ENCODE data around the gene SYT15.
A peak's percentile ranks its signal among the peaks of the same experiment; 100 is the strongest.

The SYT15 gene

DNA sequence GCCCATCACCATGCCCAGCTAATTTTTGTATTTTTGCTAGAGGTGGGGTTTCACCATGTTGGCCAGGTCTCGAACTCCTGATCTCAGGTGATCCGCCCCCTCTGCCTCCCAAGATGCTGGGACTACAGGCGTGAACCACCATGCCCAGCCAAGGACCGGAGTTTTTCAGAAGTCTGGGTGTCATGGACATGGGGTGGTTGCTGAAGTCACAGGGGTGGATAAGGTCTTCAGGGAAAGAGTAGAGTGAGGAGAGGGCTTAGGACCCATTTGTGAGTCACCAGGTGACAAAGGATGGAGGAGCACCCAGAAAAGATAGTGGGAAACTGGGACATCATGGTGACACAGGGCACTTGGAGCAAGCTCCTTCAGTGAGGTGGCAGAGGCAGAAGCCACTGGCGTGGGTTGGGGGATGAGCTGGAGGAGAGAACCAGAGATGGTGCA is 19.7 kb upstream of the SYT15 start:
- Histone ChIP-seq H3K4me2 (ENCODE audit: low read depth, low read length) (no peak overlapping the region), H2AFZ (ENCODE audit: low read length) (no peak overlapping the region), H3K27me3 (replicated peaks; ENCODE audit: insufficient read depth, low read length) (peaks cover 16% of the 10 kb centered on the region), H3K4me1 (ENCODE audit: low read length) (no peaks in the 10 kb centered on the region), H3K36me3 (replicated peaks; ENCODE audit: insufficient read depth, low read length) (no peaks in the 10 kb centered on the region), H3K79me2 (ENCODE audit: low read length) (no peaks in the 10 kb centered on the region), H3K4me3 (ENCODE audit: low read length) (no peak overlapping the region), H3F3A (ENCODE audit: insufficient read depth, low read length) (no peaks in the 10 kb centered on the region), H3K9ac (ENCODE audit: low read length) (no peak overlapping the region), H3K9me3 (replicated peaks; ENCODE audit: insufficient read depth, low read length) (no peaks in the 10 kb centered on the region), H4K20me1 (ENCODE audit: insufficient read depth, low read length) (no peaks in the 10 kb centered on the region), H3K9me2 (replicated peaks; ENCODE audit: insufficient read depth, low read length) (no peaks in the 10 kb centered on the region), H3K27ac (ENCODE audit: low read length) (no peak overlapping the region)
- DNase-seq = peak; percentile 4
- TF ChIP-seq, protein P1, sequence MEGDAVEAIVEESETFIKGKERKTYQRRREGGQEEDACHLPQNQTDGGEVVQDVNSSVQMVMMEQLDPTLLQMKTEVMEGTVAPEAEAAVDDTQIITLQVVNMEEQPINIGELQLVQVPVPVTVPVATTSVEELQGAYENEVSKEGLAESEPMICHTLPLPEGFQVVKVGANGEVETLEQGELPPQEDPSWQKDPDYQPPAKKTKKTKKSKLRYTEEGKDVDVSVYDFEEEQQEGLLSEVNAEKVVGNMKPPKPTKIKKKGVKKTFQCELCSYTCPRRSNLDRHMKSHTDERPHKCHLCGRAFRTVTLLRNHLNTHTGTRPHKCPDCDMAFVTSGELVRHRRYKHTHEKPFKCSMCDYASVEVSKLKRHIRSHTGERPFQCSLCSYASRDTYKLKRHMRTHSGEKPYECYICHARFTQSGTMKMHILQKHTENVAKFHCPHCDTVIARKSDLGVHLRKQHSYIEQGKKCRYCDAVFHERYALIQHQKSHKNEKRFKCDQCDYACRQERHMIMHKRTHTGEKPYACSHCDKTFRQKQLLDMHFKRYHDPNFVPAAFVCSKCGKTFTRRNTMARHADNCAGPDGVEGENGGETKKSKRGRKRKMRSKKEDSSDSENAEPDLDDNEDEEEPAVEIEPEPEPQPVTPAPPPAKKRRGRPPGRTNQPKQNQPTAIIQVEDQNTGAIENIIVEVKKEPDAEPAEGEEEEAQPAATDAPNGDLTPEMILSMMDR (IDR thresholded peaks at IDR 0.05; ENCODE audit: low read length) = no peak
- TF ChIP-seq EZH2phosphoT487 (IDR thresholded peaks at IDR 0.05; ENCODE audit: low read length) = no peak

DNA sequence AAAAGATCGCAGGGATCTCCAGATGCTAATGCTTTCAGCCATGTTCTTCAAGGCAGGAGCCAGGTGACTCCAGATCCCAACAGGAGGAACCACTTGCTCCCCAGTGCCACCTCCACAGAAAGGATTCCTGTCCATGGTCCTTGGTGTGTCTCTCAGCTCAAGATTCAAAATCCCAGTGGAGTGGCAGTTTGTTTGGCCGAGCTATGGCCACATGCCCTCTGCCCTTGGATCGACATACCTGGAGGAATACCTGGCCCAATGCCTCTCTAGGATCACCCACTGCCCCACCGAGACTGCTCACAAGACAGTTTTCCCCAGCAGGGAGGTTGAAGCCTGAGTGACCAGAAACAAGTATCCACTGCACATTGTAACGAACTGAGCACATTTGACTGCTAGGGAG is 18.5 kb upstream of the SYT15 start:
- H3K27me3 ChIP-seq (replicated peaks; ENCODE audit: insufficient read depth, low read length) = peaks cover 16% of the 10 kb centered on the region
- no peaks in the 10 kb centered on the region for H3K79me2 ChIP-seq (ENCODE audit: low read length)
- no peak overlapping the region for H3K4me3 ChIP-seq (ENCODE audit: low read length)
- H3F3A ChIP-seq (ENCODE audit: insufficient read depth, low read length) = no peaks in the 10 kb centered on the region
- peak; percentile 5 for DNase-seq
- TF ChIP-seq EZH2phosphoT487 (IDR thresholded peaks at IDR 0.05; ENCODE audit: low read length) (no peak), EZH2 (optimal IDR thresholded peaks at IDR 0.05; ENCODE audit: low read depth, low read length) (no peak)
- TF ChIP-seq, protein P1 (IDR thresholded peaks at IDR 0.05; ENCODE audit: low read length) = no peak
- no peaks in the 10 kb centered on the region for H3K9me3 ChIP-seq (replicated peaks; ENCODE audit: insufficient read depth, low read length)
- no peaks in the 10 kb centered on the region for H3K36me3 ChIP-seq (replicated peaks; ENCODE audit: insufficient read depth, low read length)
- no peak overlapping the region for H3K4me2 ChIP-seq (ENCODE audit: low read depth, low read length)
- H2AFZ ChIP-seq (ENCODE audit: low read length) = no peak overlapping the region
- H3K9me2 ChIP-seq (replicated peaks; ENCODE audit: insufficient read depth, low read length) = no peaks in the 10 kb centered on the region
- no peaks in the 10 kb centered on the region for H4K20me1 ChIP-seq (ENCODE audit: insufficient read depth, low read length)
- H3K9ac ChIP-seq (ENCODE audit: low read length) = no peak overlapping the region
- H3K27ac ChIP-seq (ENCODE audit: low read length) = no peak overlapping the region
- no peaks in the 10 kb centered on the region for H3K4me1 ChIP-seq (ENCODE audit: low read length)

DNA sequence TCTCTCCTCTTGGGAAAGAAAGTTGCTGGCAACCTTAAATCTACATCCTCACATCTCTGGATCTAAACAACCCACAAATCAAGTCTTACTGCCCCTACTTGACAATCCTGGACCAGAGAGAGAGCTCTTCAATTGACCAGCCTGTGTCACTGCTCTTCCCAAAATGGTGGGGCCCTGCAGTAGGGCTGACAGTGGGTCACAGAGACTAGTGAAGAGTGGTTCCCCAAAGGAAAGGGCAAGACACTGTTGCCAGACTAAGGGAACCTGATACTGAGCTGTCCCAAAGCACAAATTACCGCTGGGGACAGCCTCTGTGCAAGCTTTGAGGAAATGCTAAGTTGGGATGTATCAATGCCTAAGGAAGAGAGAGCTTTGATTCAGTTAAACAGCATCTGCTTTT is 18.0 kb upstream of the SYT15 start:
- H3K9me2 ChIP-seq (replicated peaks; ENCODE audit: insufficient read depth, low read length) = no peaks in the 10 kb centered on the region
- no peak overlapping the region for H3K4me2 ChIP-seq (ENCODE audit: low read depth, low read length)
- H3K27me3 ChIP-seq (replicated peaks; ENCODE audit: insufficient read depth, low read length) = peaks cover 10% of the 10 kb centered on the region
- no peak for TF ChIP-seq EZH2 (optimal IDR thresholded peaks at IDR 0.05; ENCODE audit: low read depth, low read length)
- TF ChIP-seq EZH2phosphoT487 (IDR thresholded peaks at IDR 0.05; ENCODE audit: low read length) = no peak
- TF ChIP-seq, protein P1 (IDR thresholded peaks at IDR 0.05; ENCODE audit: low read length) = no peak
- H3K36me3 ChIP-seq (replicated peaks; ENCODE audit: insufficient read depth, low read length) = no peaks in the 10 kb centered on the region
- H3K9me3 ChIP-seq (replicated peaks; ENCODE audit: insufficient read depth, low read length) = no peaks in the 10 kb centered on the region
- no peaks in the 10 kb centered on the region for H3F3A ChIP-seq (ENCODE audit: insufficient read depth, low read length)
- no peak overlapping the region for H3K4me3 ChIP-seq (ENCODE audit: low read length)
- peak; percentile 5 for DNase-seq
- no peak overlapping the region for H3K27ac ChIP-seq (ENCODE audit: low read length)
- no peaks in the 10 kb centered on the region for H3K79me2 ChIP-seq (ENCODE audit: low read length)
- no peaks in the 10 kb centered on the region for H4K20me1 ChIP-seq (ENCODE audit: insufficient read depth, low read length)
- H2AFZ ChIP-seq (ENCODE audit: low read length) = no peak overlapping the region
- H3K4me1 ChIP-seq (ENCODE audit: low read length) = no peaks in the 10 kb centered on the region
- H3K9ac ChIP-seq (ENCODE audit: low read length) = no peak overlapping the region

Measured in MM.1S (cell line).